HepG2 (cell line): ENCODE measurements around the gene TMEM114. TPM values are rescaled to one million over a fixed set of nuclear protein-coding genes. Genes with fewer than 3 reads are reported as not detected.

Experiments used
- ATAC-seq: fragments of 200-7000 bp; cut with Tn5 transposase; 3 replicates; pipeline ENCODE4 v1.9.1; 2020; ENCODE audit warnings: mild to moderate bottlenecking, moderate library complexity
- BruUV-seq: library from RNA; stranded (reverse); fragments of 400-500 nt; replicated peaks from 2 replicates; lab custom pipeline; 2021; lab: Mats Ljungman, UMichigan
- CTCF ChIA-PET: fragments of 300-600 bp; formaldehyde crosslinking; extraction: SDS; loops from one replicate; lab custom pipeline; 2021; ENCODE audit warnings: low total read pairs, inconsistent platforms, low intra/inter-chr PET ratio; lab: Yijun Ruan, JAX
- POLR2A ChIA-PET: fragments of 350-600 bp; sonication (Branson Sonifier 250); formaldehyde crosslinking; loops from one replicate; lab custom pipeline; 2020; ENCODE audit warnings: antibody characterized with exemption, inconsistent platforms; lab: Yijun Ruan, JAX
- DNase-seq: peaks from one replicate; pipeline ENCODE4 v3.0.0-alpha.2; 2015; ENCODE audit warnings: low spot score
- FAIRE-seq: peaks from 3 replicates; lab custom pipeline; 2011; peaks lifted over from hg19 to GRCh38; lab: Jason Lieb, UNC
- H2AFZ ChIP-seq: one replicate; pipeline ENCODE4 v1.6.1; 2011; ENCODE audit warnings: low read length, inconsistent platforms
- H3K27ac ChIP-seq: fragments of 300-600 bp; 3 replicates; pipeline ENCODE4 v1.8.0; 2011; ENCODE audit warnings: mixed run types, mild to moderate bottlenecking, mixed read lengths, low read length, inconsistent platforms; ENCODE audit not compliant: insufficient read depth; ENCODE audit errors: extremely low read length
- H3K27me3 ChIP-seq, 2 experiments: fragments of 200-600 bp in 1 of 2; 2 replicates in 1 of 2; 3 replicates in 1 of 2; pipeline versions ENCODE4 v1.6.0 to v1.8.0; 2011; ENCODE audit warnings: low read length in 2 of 2, mild to moderate bottlenecking in 2 of 2, moderate library complexity in 2 of 2, inconsistent platforms in 1 of 2; ENCODE audit not compliant: insufficient read depth in 2 of 2, control insufficient read depth in 1 of 2
- H3K36me3 ChIP-seq, 2 experiments: fragments of 200-600 bp in 1 of 2; replicated peaks in 1 of 2; 2 replicates in 1 of 2; 3 replicates in 1 of 2; pipeline versions ENCODE4 v1.5.1 to v1.8.0; 2011; ENCODE audit warnings: low read length in 2 of 2, inconsistent platforms in 1 of 2; ENCODE audit not compliant: insufficient read depth in 2 of 2, control insufficient read depth in 1 of 2
- H3K4me1 ChIP-seq: 2 replicates; pipeline ENCODE4 v1.5.1; 2012; ENCODE audit warnings: low read length, inconsistent platforms; ENCODE audit not compliant: insufficient read depth
- H3K4me2 ChIP-seq: 2 replicates; pipeline ENCODE4 v1.6.0; 2011; ENCODE audit warnings: low read depth, low read length, inconsistent platforms
- H3K4me3 ChIP-seq, 3 experiments: fragments of 200-600 bp in 1 of 3; sonication (generic), shearing (Covaris generic) in 1 of 3; replicated peaks in 1 of 3; 2 replicates each; pipeline ENCODE4 v1.5.1; 2011 to 2016; ENCODE audit warnings: low read length in 3 of 3, inconsistent platforms in 2 of 3, low read depth in 2 of 3, mild to moderate bottlenecking in 2 of 3, control low read depth in 1 of 3, mixed read lengths in 1 of 3; ENCODE audit not compliant: insufficient read depth in 1 of 3
- H3K79me2 ChIP-seq: one replicate; pipeline ENCODE4 v1.6.1; 2011; ENCODE audit warnings: low read length, inconsistent platforms; ENCODE audit not compliant: insufficient read depth
- H3K9ac ChIP-seq: 2 replicates; pipeline ENCODE4 v1.6.0; 2011; ENCODE audit warnings: mild to moderate bottlenecking, low read depth, low read length, inconsistent platforms; ENCODE audit not compliant: insufficient read depth
- H3K9me3 ChIP-seq: 2 replicates; pipeline ENCODE4 v1.5.1; 2012; ENCODE audit warnings: mild to moderate bottlenecking, low read length
- H4K20me1 ChIP-seq: 2 replicates; pipeline ENCODE4 v1.6.0; 2011; ENCODE audit warnings: inconsistent platforms, mild to moderate bottlenecking, low read length, moderate library complexity; ENCODE audit not compliant: insufficient read depth
- GTF2F1 ChIP-seq: fragments of 150-350 bp; IDR thresholded peaks from 2 replicates; pipeline ENCODE4 v1.6.1; 2014; ENCODE audit warnings: low read length
- HNF4G ChIP-seq, 2 experiments: sonication (generic) in 1 of 2; formaldehyde crosslinking in 1 of 2; IDR thresholded peaks; 2 replicates each; pipeline versions ENCODE4 v1.4.0 to v1.6.1; 2011 to 2020; ENCODE audit warnings: borderline replicate concordance in 2 of 2, low read depth in 2 of 2, mild to moderate bottlenecking in 2 of 2, low read length in 1 of 2, missing genetic modification reagents in 1 of 2, moderate library complexity in 1 of 2
- ISL2 ChIP-seq: sonication (generic); formaldehyde crosslinking; IDR thresholded peaks from 2 replicates; pipeline ENCODE4 v1.5.0; 2020; ENCODE audit warnings: missing genetic modification reagents
- RBM39 ChIP-seq: fragments of 200-400 bp; formaldehyde crosslinking; IDR thresholded peaks from one replicate; pipeline ENCODE4 v1.6.1; 2018; ENCODE audit warnings: antibody characterized with exemption, mild to moderate bottlenecking, low read depth, low read length; ENCODE audit not compliant: poor library complexity, severe bottlenecking
- TAF1 ChIP-seq: sonication (generic); formaldehyde crosslinking; IDR thresholded peaks from 2 replicates; pipeline ENCODE4 v1.4.0; 2020; ENCODE audit warnings: missing genetic modification reagents
- YEATS4 ChIP-seq: sonication (generic); formaldehyde crosslinking; IDR thresholded peaks from 2 replicates; pipeline ENCODE4 v1.4.0; 2020; ENCODE audit warnings: missing genetic modification reagents, borderline replicate concordance
- ZFP41 ChIP-seq: sonication (generic); formaldehyde crosslinking; IDR thresholded peaks from 2 replicates; pipeline ENCODE4 v1.4.0; 2020; ENCODE audit warnings: mild to moderate bottlenecking, missing genetic modification reagents, borderline replicate concordance
- ZNF230 ChIP-seq: sonication (generic); formaldehyde crosslinking; IDR thresholded peaks from 2 replicates; pipeline ENCODE4 v1.4.0; 2020; ENCODE audit warnings: mild to moderate bottlenecking, missing genetic modification reagents
- ZNF263 ChIP-seq: sonication (generic); formaldehyde crosslinking; IDR thresholded peaks from 2 replicates; pipeline ENCODE4 v1.4.0; 2020; ENCODE audit warnings: missing genetic modification reagents
- ZNF317 ChIP-seq: sonication (generic); formaldehyde crosslinking; IDR thresholded peaks from 2 replicates; pipeline ENCODE4 v1.5.0; 2020; ENCODE audit warnings: mild to moderate bottlenecking, missing genetic modification reagents
- ZNF891 ChIP-seq: sonication (generic); formaldehyde crosslinking; IDR thresholded peaks from 2 replicates; pipeline ENCODE4 v1.5.0; 2020; ENCODE audit warnings: mild to moderate bottlenecking, missing genetic modification reagents
- ZSCAN25 ChIP-seq: sonication (generic); formaldehyde crosslinking; IDR thresholded peaks from 2 replicates; pipeline ENCODE4 v1.8.0; 2022; ENCODE audit warnings: mild to moderate bottlenecking, missing genetic modification reagents
- WGBS: methylation state at CpG from one replicate; pipeline ENCODE4 v1.1.6; 2017; ENCODE audit warnings: low lambda C conversion rate; 5-methylcytosine and 5-hydroxymethylcytosine counted together
- in situ Hi-C: cut with HindIII; loops from 2 replicates; pipeline ENCODE4 v1.10.0; 2017; ENCODE audit warnings: low pct_unique_long_range_greater_than_20kb; ENCODE audit not compliant: extremely low pct_ligation_motif_present
- intact Hi-C: fragments of 100-400 bp; cut with micrococcal nuclease; formaldehyde crosslinking; loops from one replicate; pipeline ENCODE4 v1.10.0; 2022; ENCODE audit not compliant: unreplicated experiment
- polyA plus RNA-seq, 8 experiments: library from polyadenylated mRNA; depleted of rRNA in 3 of 8; stranded (reverse) in 7 of 8; unstranded in 1 of 8; fragments of >200 nt; fragmentation: Illumina TruSeq in 4 of 8; extraction: Trizol in 4 of 8; gene quantifications; 2 replicates each; pipeline versions ENCODE4 v1.2.1 to v1.2.3, GENCODE V29; 2011 to 2016; ENCODE audit warnings: low read depth in 4 of 8, missing spikeins in 1 of 8, mixed read lengths in 1 of 8; ENCODE audit not compliant: insufficient read depth in 1 of 8
- total RNA-seq, 5 experiments: library from RNA; depleted of rRNA; stranded (reverse); fragments of >200 nt; fragmentation: Illumina TruSeq; extraction: Trizol; gene quantifications; 2 replicates each; pipeline ENCODE4 v1.2.3, GENCODE V29; 2016; ENCODE audit warnings: low read depth in 1 of 5

Gene TMEM114
- total and polyA plus RNA-seq, 2 of the 13 experiments (the other 11 are each of a cell fraction or from before 2014, with no cell fraction given) = not detected

- CTCF ChIA-PET = no interaction called here
- no TSS peak for BruUV-seq
- TF ChIP-seq TAF1 = no peak
- TF ChIP-seq ZNF891 (CRISPR knock-in tag) = no peak
- TF ChIP-seq HNF4G (IDR thresholded peaks at IDR 0.05; ENCODE audit: borderline replicate concordance, low read depth, low read length) = no peak
- TF ChIP-seq HNF4G (CRISPR knock-in tag; IDR thresholded peaks at IDR 0.05; ENCODE audit: borderline replicate concordance, low read depth) = no peak
- TF ChIP-seq RBM39 = no peak
- TF ChIP-seq ZSCAN25 (CRISPR knock-in tag) = no peak
- TF ChIP-seq ZNF317 (CRISPR knock-in tag) = no peak
- TF ChIP-seq GTF2F1 = no peak
- no peak for TF ChIP-seq ZNF230 (CRISPR knock-in tag)
- TF ChIP-seq YEATS4 = no peak
- no peak for TF ChIP-seq ZFP41
- no peak for TF ChIP-seq ISL2 (CRISPR knock-in tag)
- no peak for TF ChIP-seq ZNF263 (CRISPR knock-in tag)
- TF ChIP-seq, all 625 proteins: peak for 0
- H3K9ac ChIP-seq = no peak overlapping the region
- in situ Hi-C loops (no loop called here), intact Hi-C loops (loop anchor here (10.0 kb wide), 1 partner anchor 558 kb away; no protein-coding TSS in a partner anchor)
- DNase-seq = no peak
- FAIRE-seq = no peak
- no peak overlapping the region for H3K4me2 ChIP-seq
- H3K4me1 ChIP-seq = peaks cover 47% of the 10 kb centered on the region
- H2AFZ ChIP-seq = no peak overlapping the region
- H4K20me1 ChIP-seq = no peaks in the 10 kb centered on the region
- no peaks in the 10 kb centered on the region for H3K36me3 ChIP-seq
- H3K9me3 ChIP-seq = no peaks in the 10 kb centered on the region
- H3K27ac ChIP-seq = no peak overlapping the region
- H3K4me3 ChIP-seq = no peak overlapping the region
- H3K27me3 ChIP-seq = peaks cover 0 to 15% of the 10 kb centered on the region in 2 experiments; a peak in 1 of 5 replicates
- ATAC-seq = no peak
- 48% methylated on average over 4 of the region's 4 CpGs for WGBS
- H3K79me2 ChIP-seq = no peaks in the 10 kb centered on the region
- POLR2A ChIA-PET = no interaction called here
These were observed 13.9 kb downstream of the TMEM114 start for GRCh38 chr16:8576141-8577004.
